A673 (cell line): Measurements from ENCODE around the gene USP10. TPM values are rescaled to one million over a fixed set of nuclear protein-coding genes. Genes with fewer than 3 reads are reported as not detected.

Experiments used
- BruUV-seq: library from RNA; stranded (reverse); fragments of 400-500 nt; replicated peaks from 2 replicates; lab custom pipeline; 2021; lab: Mats Ljungman, UMichigan
- CTCF ChIA-PET: fragments of 300-600 bp; sonication (Branson Sonifier 250); formaldehyde crosslinking; loops from one replicate; lab custom pipeline; 2022; ENCODE audit warnings: antibody characterized with exemption; lab: Charles Lee
- POLR2A ChIA-PET: fragments of 300-600 bp; sonication (Branson Sonifier 250); formaldehyde crosslinking; loops from one replicate; lab custom pipeline; 2022; ENCODE audit warnings: antibody characterized with exemption; ENCODE audit not compliant: low non-redundant PET; lab: Charles Lee
- DNase-seq: peaks from one replicate; pipeline ENCODE4 v3.0.0-alpha.2; 2015; ENCODE audit warnings: low spot score
- H3K27ac ChIP-seq: fragments of 200-600 bp; sonication (generic); 2 replicates; pipeline ENCODE4 v1.5.1; 2016; ENCODE audit warnings: mixed run types, low read depth, mild to moderate bottlenecking, mixed read lengths, antibody characterized with exemption, low read length; ENCODE audit not compliant: poor library complexity, severe bottlenecking
- H3K27me3 ChIP-seq: fragments of 200-600 bp; sonication (generic); replicated peaks from 2 replicates; pipeline ENCODE4 v1.6.1; 2017; ENCODE audit warnings: mixed run types, low read depth, mild to moderate bottlenecking, mixed read lengths, antibody characterized with exemption, low read length; ENCODE audit not compliant: insufficient read depth, poor library complexity
- H3K36me3 ChIP-seq: fragments of 200-600 bp; sonication (generic); 2 replicates; pipeline ENCODE4 v1.6.1; 2016; ENCODE audit warnings: mixed run types, mild to moderate bottlenecking, mixed read lengths, antibody characterized with exemption, low read length; ENCODE audit not compliant: insufficient read depth, poor library complexity, severe bottlenecking
- H3K4me1 ChIP-seq: fragments of 200-600 bp; sonication (generic); 2 replicates; pipeline ENCODE4 v1.6.1; 2017; ENCODE audit warnings: mixed run types, mild to moderate bottlenecking, mixed read lengths, antibody characterized with exemption, low read length; ENCODE audit not compliant: insufficient read depth, poor library complexity, severe bottlenecking
- H3K4me3 ChIP-seq: fragments of 200-600 bp; sonication (generic); 2 replicates; pipeline ENCODE4 v1.5.1; 2016; ENCODE audit warnings: low read depth, mixed run types, mild to moderate bottlenecking, mixed read lengths, low read length; ENCODE audit not compliant: poor library complexity, severe bottlenecking
- H3K9me3 ChIP-seq: fragments of 200-600 bp; sonication (generic); 2 replicates; pipeline ENCODE4 v1.6.1; 2016; ENCODE audit warnings: mixed run types, low read depth, mild to moderate bottlenecking, mixed read lengths, antibody characterized with exemption, low read length; ENCODE audit not compliant: poor library complexity, severe bottlenecking
- CTCF ChIP-seq: fragments of 300-800, 200-600 bp; sonication (generic); conservative IDR thresholded peaks from 2 replicates; pipeline ENCODE4 v1.5.1; 2017; ENCODE audit warnings: low read depth, mild to moderate bottlenecking, antibody characterized with exemption, low read length, moderate library complexity, mixed read lengths
- EZH2 ChIP-seq: fragments of 200-600 bp; sonication (generic); IDR thresholded peaks from 2 replicates; pipeline ENCODE4 v1.6.1; 2017; ENCODE audit warnings: borderline replicate concordance, low read depth, mild to moderate bottlenecking, mixed read lengths, antibody characterized with exemption, low read length; ENCODE audit not compliant: poor library complexity, severe bottlenecking
- intact Hi-C: fragments of 100-400 bp; cut with micrococcal nuclease; formaldehyde crosslinking; loops from one replicate; pipeline ENCODE4 v1.10.0; 2022; ENCODE audit not compliant: unreplicated experiment
- total RNA-seq: library from RNA; stranded (reverse); gene quantifications from 2 replicates; pipeline ENCODE4 v1.2.3, GENCODE V29; 2021

USP10 gene
- total RNA-seq, 1 experiment from 2014 or later, result 171 TPM

GRCh38 chr16:84785843-84786581 is 86.2 kb downstream of the USP10 start:
- no TSS peak for BruUV-seq
- TF ChIP-seq EZH2 (no peak), CTCF (no peak)
- CTCF ChIA-PET, result interaction anchor here (0.6 kb wide), 1 partner anchor 47 kb away, joined by 3 read pairs; no protein-coding TSS in a partner anchor
- peak overlapping the region; percentile 18 for H3K27ac ChIP-seq
- no peaks in the 10 kb centered on the region for H3K36me3 ChIP-seq
- H3K9me3 ChIP-seq, result no peaks in the 10 kb centered on the region
- intact Hi-C loops, result no loop called here
- DNase-seq, result peak; percentile 72
- H3K4me1 ChIP-seq, result peaks cover 12% of the 10 kb centered on the region
- no peak overlapping the region for H3K4me3 ChIP-seq
- POLR2A ChIA-PET, result no interaction called here
- no peaks in the 10 kb centered on the region for H3K27me3 ChIP-seq

- no peak overlapping the region for H3K27ac ChIP-seq
- TF ChIP-seq CTCF, result no peak
- no peak for TF ChIP-seq EZH2
- no peak overlapping the region for H3K4me3 ChIP-seq
- H3K27me3 ChIP-seq, result no peaks in the 10 kb centered on the region
- CTCF ChIA-PET, result interaction anchor here (0.5 to 0.6 kb wide), 2 partner anchors 19 to 47 kb away, joined by 3 read pairs; no protein-coding TSS in a partner anchor
- no peaks in the 10 kb centered on the region for H3K9me3 ChIP-seq
- peaks cover 12% of the 10 kb centered on the region for H3K4me1 ChIP-seq
- BruUV-seq, result no TSS peak
- intact Hi-C loops, result no loop called here
- H3K36me3 ChIP-seq, result no peaks in the 10 kb centered on the region
- no peak for DNase-seq
- POLR2A ChIA-PET, result no interaction called here
Observed at GRCh38 chr16:84786605-84787262, 86.9 kb downstream of the USP10 start.

GRCh38 chr16:84787263-84787622 is 87.4 kb downstream of the USP10 start:
- TF ChIP-seq CTCF (no peak), EZH2 (no peak)
- Histone ChIP-seq H3K4me1 (peaks cover 12% of the 10 kb centered on the region), H3K4me3 (no peak overlapping the region), H3K27me3 (no peaks in the 10 kb centered on the region), H3K36me3 (no peaks in the 10 kb centered on the region), H3K9me3 (no peaks in the 10 kb centered on the region), H3K27ac (no peak overlapping the region)
- ChIA-PET CTCF (interaction anchor here (0.5 kb wide), 1 partner anchor 19 kb away, joined by 3 read pairs; no protein-coding TSS in a partner anchor), POLR2A (no interaction called here)
- BruUV-seq, result no TSS peak
- no peak for DNase-seq
- intact Hi-C loops, result no loop called here
